CD4-positive, alpha-beta T cell (primary cell): ENCODE results near the gene CHRM4. TPM values are rescaled to one million over a fixed set of nuclear protein-coding genes. Genes with fewer than 3 reads are reported as not detected.
A peak's percentile ranks its signal among the peaks of the same experiment; 100 is the strongest.

Experiments
- ATAC-seq: fragments of 200-7000 bp; cut with Tn5 transposase; one replicate; pipeline ENCODE4 v1.10.0; 2022; ENCODE audit warnings: mild to moderate bottlenecking; ENCODE audit not compliant: poor library complexity
- CTCF ChIA-PET: fragments of 350-600 bp; sonication (Branson Sonifier 250); formaldehyde crosslinking; loops from one replicate; lab custom pipeline; 2021; ENCODE audit warnings: antibody characterized with exemption, inconsistent platforms; lab: Charles Lee
- POLR2A ChIA-PET: fragments of 350-600 bp; sonication (Branson Sonifier 250); formaldehyde crosslinking; loops from one replicate; lab custom pipeline; 2021; ENCODE audit warnings: antibody characterized with exemption, inconsistent platforms; lab: Charles Lee
- DNase-seq, 14 experiments: peaks; one replicate each; pipeline ENCODE4 v3.0.0-alpha.2; 2013 to 2020; ENCODE audit warnings: mixed read lengths in 2 of 14
- H3K27ac ChIP-seq, 2 donors: one replicate each; pipeline versions ENCODE4 v1.5.1 to v1.7.0; 2013; ENCODE audit warnings: low read length in 2 of 2, low read depth in 1 of 2, mild to moderate bottlenecking in 1 of 2
- H3K27me3 ChIP-seq, 2 experiments: 1 replicate in 1 of 2; 2 replicates in 1 of 2; pipeline versions ENCODE4 v1.6.1 to v1.7.0; 2013; ENCODE audit warnings: low read length in 2 of 2, control low read depth in 1 of 2, mild to moderate bottlenecking in 1 of 2, moderate library complexity in 1 of 2; ENCODE audit not compliant: insufficient read depth in 2 of 2, control insufficient read depth in 1 of 2
- H3K36me3 ChIP-seq: one replicate; pipeline ENCODE4 v1.6.1; 2013; ENCODE audit warnings: low read length, control low read depth; ENCODE audit not compliant: insufficient read depth
- H3K4me1 ChIP-seq: one replicate; pipeline ENCODE4 v1.6.1; 2013; ENCODE audit warnings: low read length, control low read depth; ENCODE audit not compliant: insufficient read depth
- H3K4me3 ChIP-seq: one replicate; pipeline ENCODE4 v1.5.1; 2013; ENCODE audit warnings: mild to moderate bottlenecking, low read length, moderate library complexity
- H3K9me3 ChIP-seq, 2 experiments: 1 replicate in 1 of 2; 2 replicates in 1 of 2; pipeline versions ENCODE4 v1.6.1 to v1.7.0; 2013; ENCODE audit warnings: low read length in 2 of 2, mild to moderate bottlenecking in 2 of 2, control low read depth in 1 of 2, moderate library complexity in 1 of 2; ENCODE audit not compliant: control insufficient read depth in 1 of 2, insufficient read depth in 1 of 2
- H3K27ac Mint-ChIP-seq: one replicate; pipeline ENCODE4 v1.8.0; 2020; ENCODE audit warnings: mixed read lengths
- H3K27me3 Mint-ChIP-seq: one replicate; pipeline ENCODE4 v1.8.0; 2021; ENCODE audit warnings: mixed read lengths
- H3K36me3 Mint-ChIP-seq: one replicate; pipeline ENCODE4 v1.8.0; 2021; ENCODE audit warnings: low read depth, mixed read lengths
- H3K4me1 Mint-ChIP-seq: one replicate; pipeline ENCODE4 v1.8.0; 2021; ENCODE audit warnings: low read depth, mixed read lengths
- H3K4me3 Mint-ChIP-seq: one replicate; pipeline ENCODE4 v1.8.0; 2020; ENCODE audit warnings: mild to moderate bottlenecking, mixed read lengths
- H3K9me3 Mint-ChIP-seq: one replicate; pipeline ENCODE4 v1.8.0; 2020; ENCODE audit warnings: mixed read lengths
- intact Hi-C, 2 experiments: fragments of 100-400 bp; cut with DNase I in 1 of 2; cut with micrococcal nuclease in 1 of 2; formaldehyde crosslinking; loops; one replicate each; pipeline versions ENCODE4 v1.15.1 to v1.9.0; 2023 to 2025; cut with DNase I, micrococcal nuclease
- total RNA-seq, 174 experiments: library from RNA in 2 of 174; stranded (reverse) in 2 of 174; gene quantifications; one replicate each; pipeline ENCODE4 v1.2.3 and lab custom pipeline; 2021 to 2026
- TF ChIP-seq, protein P1 (sequence below): fragments of 200-600 bp; IDR thresholded peaks from one replicate; pipeline ENCODE4 v1.8.0; 2022; ENCODE audit warnings: antibody characterized with exemption, mild to moderate bottlenecking

CHRM4 gene
- total RNA-seq, 2 experiments from 2014 or later: 3.2 to 3.7 TPM

- intact Hi-C loops: no loop called here
- Mint-ChIP-seq H3K4me1 (peaks cover 89% of the 10 kb centered on the region), H3K9me3 (no peaks in the 10 kb centered on the region), H3K27ac (no peak overlapping the region), H3K36me3 (peaks cover 9% of the 10 kb centered on the region), H3K27me3 (no peaks in the 10 kb centered on the region), H3K4me3 (peak overlapping the region; percentile 58)
- peaks cover 0 to 5% of the 10 kb centered on the region in 2 experiments for H3K27me3 ChIP-seq
- POLR2A ChIA-PET: interaction anchor here (2.4 to 8.6 kb wide), 2 partner anchors 11 kb away, joined by 9 to 266 read pairs; partner anchors contain the start of gene DGKZ
- no peak overlapping the region for H3K4me3 ChIP-seq
- H3K4me1 ChIP-seq: peaks cover 92% of the 10 kb centered on the region
- TF ChIP-seq, protein P1, sequence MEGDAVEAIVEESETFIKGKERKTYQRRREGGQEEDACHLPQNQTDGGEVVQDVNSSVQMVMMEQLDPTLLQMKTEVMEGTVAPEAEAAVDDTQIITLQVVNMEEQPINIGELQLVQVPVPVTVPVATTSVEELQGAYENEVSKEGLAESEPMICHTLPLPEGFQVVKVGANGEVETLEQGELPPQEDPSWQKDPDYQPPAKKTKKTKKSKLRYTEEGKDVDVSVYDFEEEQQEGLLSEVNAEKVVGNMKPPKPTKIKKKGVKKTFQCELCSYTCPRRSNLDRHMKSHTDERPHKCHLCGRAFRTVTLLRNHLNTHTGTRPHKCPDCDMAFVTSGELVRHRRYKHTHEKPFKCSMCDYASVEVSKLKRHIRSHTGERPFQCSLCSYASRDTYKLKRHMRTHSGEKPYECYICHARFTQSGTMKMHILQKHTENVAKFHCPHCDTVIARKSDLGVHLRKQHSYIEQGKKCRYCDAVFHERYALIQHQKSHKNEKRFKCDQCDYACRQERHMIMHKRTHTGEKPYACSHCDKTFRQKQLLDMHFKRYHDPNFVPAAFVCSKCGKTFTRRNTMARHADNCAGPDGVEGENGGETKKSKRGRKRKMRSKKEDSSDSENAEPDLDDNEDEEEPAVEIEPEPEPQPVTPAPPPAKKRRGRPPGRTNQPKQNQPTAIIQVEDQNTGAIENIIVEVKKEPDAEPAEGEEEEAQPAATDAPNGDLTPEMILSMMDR: no peak
- DNase-seq (no peak), ATAC-seq (no peak)
- H3K36me3 ChIP-seq: no peaks in the 10 kb centered on the region
- H3K27ac ChIP-seq: no peak overlapping the region
- H3K9me3 ChIP-seq: no peaks in the 10 kb centered on the region
- CTCF ChIA-PET: no interaction called here
Measured at GRCh38 chr11:46337626-46338345, 53.8 kb downstream of the CHRM4 start.

DNA sequence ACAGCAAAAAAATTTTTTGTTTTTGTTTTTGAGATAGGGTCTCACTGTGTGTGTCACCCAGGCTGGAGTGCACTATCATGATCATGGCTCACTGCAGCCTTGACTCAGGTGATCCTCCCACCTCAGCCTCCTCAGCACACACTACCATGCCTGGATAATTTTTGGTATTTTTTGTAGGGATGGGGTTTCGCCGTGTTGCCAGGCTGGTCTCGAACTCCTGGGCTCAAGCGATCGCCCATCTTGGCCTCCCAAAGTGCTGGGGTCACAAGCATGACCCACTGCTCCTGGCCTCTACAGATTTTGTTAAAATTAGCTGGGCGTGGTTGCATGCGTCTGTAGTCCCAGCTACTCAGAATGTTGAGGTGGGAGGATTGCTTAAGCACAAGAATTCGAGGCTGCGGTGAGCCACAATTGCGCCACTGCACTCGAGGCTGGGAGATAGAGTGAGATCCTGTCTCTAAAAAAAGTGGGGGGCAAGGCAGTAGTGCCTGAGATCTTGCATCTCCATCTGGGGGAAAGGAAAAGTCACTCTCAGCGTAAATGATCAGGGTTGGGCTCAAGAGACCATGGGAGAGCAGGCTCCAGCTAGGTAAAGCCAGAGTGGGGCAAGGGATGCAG is 54.9 kb downstream of the CHRM4 start:
- Histone ChIP-seq H3K36me3 (no peaks in the 10 kb centered on the region), H3K9me3 (no peaks in the 10 kb centered on the region), H3K27me3 (peaks cover 0 to 5% of the 10 kb centered on the region in 2 experiments), H3K4me3 (no peak overlapping the region), H3K4me1 (peaks cover 91% of the 10 kb centered on the region), H3K27ac (no peak overlapping the region)
- ChIA-PET CTCF (no interaction called here), POLR2A (interaction anchor here (8.6 kb wide), 1 partner anchor 12 kb away, joined by 266 read pairs; the partner anchor contains the start of gene DGKZ)
- TF ChIP-seq, protein P1: no peak
- peaks cover 85% of the 10 kb centered on the region for H3K4me1 Mint-ChIP-seq
- DNase-seq (peak in 3 of 14 experiments; percentile 37 to 59 (median 52)), ATAC-seq (peak; percentile 22)
- peak overlapping the region; percentile 91 for H3K27ac Mint-ChIP-seq
- peak overlapping the region; percentile 76 for H3K4me3 Mint-ChIP-seq
- no peaks in the 10 kb centered on the region for H3K9me3 Mint-ChIP-seq
- peaks cover 10% of the 10 kb centered on the region for H3K36me3 Mint-ChIP-seq
- intact Hi-C loops: no loop called here
- no peaks in the 10 kb centered on the region for H3K27me3 Mint-ChIP-seq

DNA sequence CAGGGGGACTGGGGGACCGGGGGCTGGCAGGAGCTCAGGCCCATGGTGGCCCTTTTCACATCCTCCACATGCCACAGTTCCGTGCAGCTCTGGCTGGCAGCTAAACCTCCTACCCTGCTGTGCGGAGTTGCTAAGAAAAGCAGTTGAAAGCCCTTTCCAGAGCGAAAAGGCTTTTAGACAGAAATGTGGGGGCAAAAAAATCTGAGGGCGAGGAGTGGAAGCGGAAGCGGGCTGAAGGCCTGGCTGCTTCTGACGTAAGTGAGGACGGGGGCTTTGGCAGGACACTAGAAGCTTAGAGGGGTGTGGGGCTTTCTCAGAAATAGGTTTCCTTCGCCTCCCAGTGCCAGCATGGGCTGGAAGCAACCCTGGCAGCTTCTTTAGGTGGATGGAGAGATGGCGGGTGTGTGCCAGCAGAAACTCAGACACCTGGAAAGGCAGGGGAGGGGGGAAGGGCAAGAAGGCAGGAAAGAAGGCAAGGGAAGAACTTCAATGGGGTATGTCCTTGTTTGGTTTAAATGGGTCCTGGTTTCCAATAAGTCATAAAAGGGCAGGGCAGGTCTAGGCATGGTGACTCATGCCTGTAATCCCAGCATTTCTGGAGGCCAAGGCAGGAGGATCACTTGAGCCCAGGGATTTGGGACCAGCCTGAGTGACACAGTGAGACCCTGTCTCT is 55.5 kb downstream of the CHRM4 start:
- peaks cover 0 to 5% of the 10 kb centered on the region in 2 experiments for H3K27me3 ChIP-seq
- no peak for DNase-seq
- H3K36me3 ChIP-seq: no peaks in the 10 kb centered on the region
- TF ChIP-seq, protein P1: no peak
- H3K27me3 Mint-ChIP-seq: no peaks in the 10 kb centered on the region
- peaks cover 85% of the 10 kb centered on the region for H3K4me1 Mint-ChIP-seq
- ChIA-PET POLR2A (interaction anchor here (8.6 kb wide), 1 partner anchor 12 kb away, joined by 266 read pairs; the partner anchor contains the start of gene DGKZ), CTCF (no interaction called here)
- no peak overlapping the region for H3K27ac ChIP-seq
- no peak for ATAC-seq
- no peaks in the 10 kb centered on the region for H3K9me3 ChIP-seq
- H3K4me1 ChIP-seq: peaks cover 93% of the 10 kb centered on the region
- peak overlapping the region; percentile 76 for H3K4me3 Mint-ChIP-seq
- H3K27ac Mint-ChIP-seq: peak overlapping the region; percentile 91
- no peak overlapping the region for H3K4me3 ChIP-seq
- H3K36me3 Mint-ChIP-seq: peaks cover 13% of the 10 kb centered on the region
- H3K9me3 Mint-ChIP-seq: no peaks in the 10 kb centered on the region
- intact Hi-C loops: no loop called here
